ENCODE results near the gene C7orf25.

The C7orf25 gene

DNA sequence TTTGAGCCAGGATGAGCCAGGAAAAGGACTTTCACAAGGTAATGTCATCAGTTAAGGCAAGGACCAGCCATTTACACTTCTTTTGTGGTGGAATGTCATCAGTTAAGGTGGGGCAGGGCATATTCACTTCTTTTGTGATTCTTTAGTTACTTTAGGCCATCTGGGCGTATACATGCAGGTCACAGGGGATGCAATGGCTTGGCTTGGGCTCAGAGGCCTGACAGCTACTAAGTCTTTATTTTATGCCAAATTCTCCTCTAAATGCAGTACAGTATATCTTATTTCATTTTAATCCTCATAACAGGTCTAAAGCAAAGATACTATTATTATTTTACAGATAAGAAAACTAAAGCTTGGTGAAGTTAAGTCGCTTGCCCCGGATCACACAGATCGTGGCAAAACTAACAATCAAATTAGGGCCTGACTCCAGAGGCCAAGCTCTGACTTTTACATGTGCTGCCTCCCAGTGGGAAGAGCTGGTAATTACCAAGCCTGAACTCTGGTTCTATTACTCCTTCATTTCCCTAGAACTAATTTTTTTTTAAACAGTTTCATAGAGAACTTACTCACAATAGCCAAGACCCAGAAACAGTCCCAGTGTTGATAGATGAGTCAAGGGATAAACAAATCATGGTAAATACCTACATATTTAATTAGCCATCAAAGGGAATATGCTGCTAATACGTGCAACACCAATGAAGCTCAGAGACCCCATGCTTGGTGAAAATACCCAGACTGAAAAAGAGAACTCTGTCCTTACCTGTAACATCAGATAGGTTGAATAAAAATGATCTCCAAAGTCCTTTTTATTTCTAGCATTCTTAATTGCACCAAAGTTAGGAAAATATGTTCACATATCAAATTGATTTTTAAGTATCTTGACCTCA lies 35.4 kb downstream of the C7orf25 start:
- DNase-seq = no peak

- no peak for DNase-seq
Measured at GRCh38 chr7:42869131-42870020, 42.5 kb downstream of the C7orf25 start.

GRCh38 chr7:42868480-42868879 lies 43.4 kb downstream of the C7orf25 start:
- DNase-seq = no peak

Data from NCI-H2171 (cell line).